Sigmoid colon (tissue), 7 donors: ENCODE measurements around the gene IFNA6. TPM values are rescaled to one million over a fixed set of nuclear protein-coding genes. Genes with fewer than 3 reads are reported as not detected.

ENCODE experiments used
- DNase-seq: peaks from one replicate; pipeline ENCODE4 v3.0.0-alpha.2; 2019
- H3K27ac ChIP-seq, 4 donors: fragments of 200-600 bp; sonication (generic); one replicate each; pipeline ENCODE4 v1.5.1; 2016 to 2019; ENCODE audit warnings: mild to moderate bottlenecking in 1 of 4
- H3K27me3 ChIP-seq, 3 donors: fragments of 200-600 bp; sonication (generic); one replicate each; pipeline ENCODE4 v1.5.1; 2019; ENCODE audit warnings: mild to moderate bottlenecking in 1 of 3
- H3K36me3 ChIP-seq, 4 donors: fragments of 200-600 bp; sonication (generic); one replicate each; pipeline ENCODE4 v1.5.1; 2016 to 2019
- H3K4me1 ChIP-seq, 4 donors: fragments of 200-600 bp; sonication (generic); one replicate each; pipeline ENCODE4 v1.5.1; 2017 to 2019
- H3K4me3 ChIP-seq, 4 donors: fragments of 200-600 bp; sonication (generic); one replicate each; pipeline ENCODE4 v1.5.1; 2017 to 2019; ENCODE audit warnings: mild to moderate bottlenecking in 2 of 4, moderate library complexity in 1 of 4
- H3K9me3 ChIP-seq, 4 donors: fragments of 200-600 bp in 3 of 4; sonication (generic) in 3 of 4; one replicate each; pipeline versions ENCODE4 v1.5.1 to v1.6.1; 2013 to 2019
- CTCF ChIP-seq, 4 experiments: fragments of 450-650 bp in 3 of 4; fragments of 200-600 bp in 1 of 4; IDR thresholded peaks; one replicate each; pipeline ENCODE4 v1.5.1; 2016 to 2019; ENCODE audit warnings: antibody characterized with exemption in 4 of 4, mild to moderate bottlenecking in 3 of 4, moderate library complexity in 2 of 4
- EP300 ChIP-seq, 4 donors: sonication (generic); formaldehyde crosslinking; IDR thresholded peaks; one replicate each; pipeline ENCODE4 v1.6.1; 2017; ENCODE audit warnings: antibody characterized with exemption in 4 of 4
- POLR2A ChIP-seq, 2 donors: fragments of 450-650 bp; IDR thresholded peaks; one replicate each; pipeline ENCODE4 v1.6.1; 2016; ENCODE audit warnings: antibody characterized with exemption in 2 of 2, mild to moderate bottlenecking in 2 of 2, moderate library complexity in 2 of 2
- POLR2AphosphoS5 ChIP-seq, 4 donors: sonication (generic); formaldehyde crosslinking; IDR thresholded peaks; one replicate each; pipeline ENCODE4 v1.6.1; 2017; ENCODE audit warnings: antibody characterized with exemption in 4 of 4
- WGBS, 2 donors: extraction: QIAGEN DNeasy Blood & Tissue Kit; methylation state at CpG; one replicate each; pipeline ENCODE4 v1.1.7; 2013; 5-methylcytosine and 5-hydroxymethylcytosine counted together
- intact Hi-C: fragments of 100-400 bp; cut with DNase I; formaldehyde crosslinking; loops from one replicate; pipeline ENCODE4 v1.15.1; 2023
- polyA plus RNA-seq, 3 donors: library from polyadenylated mRNA; stranded (reverse); fragments of 200-250 nt; gene quantifications; one replicate each; pipeline ENCODE4 v1.2.3, GENCODE V29; 2013
- total RNA-seq, 4 donors: library from RNA; depleted of rRNA; stranded (reverse); fragments of >200 nt; gene quantifications; one replicate each; pipeline ENCODE4 v1.1.0, GENCODE V29; 2016
- donor health status: healthy with polysubstance abuse.
- donor health status: Bipolar disorder and iron deficiency.
- donor health status: healthy.

The IFNA6 gene
- total and polyA plus RNA-seq, 7 donors, result not detected

GRCh38 chr9:21336457-21336856 is 14.2 kb downstream of the IFNA6 start:
- TF ChIP-seq CTCF (IDR thresholded peaks at IDR 0.05), result no peak
- TF ChIP-seq POLR2A (IDR thresholded peaks at IDR 0.05), result no peak
- TF ChIP-seq EP300 (IDR thresholded peaks at IDR 0.05), result no peak
- TF ChIP-seq POLR2AphosphoS5 (IDR thresholded peaks at IDR 0.05), result no peak
- intact Hi-C loops, result no loop called here
- H3K4me3 ChIP-seq, result no peak overlapping the region
- H3K9me3 ChIP-seq, result no peaks in the 10 kb centered on the region
- peaks cover 0 to 10% (median 0%) of the 10 kb centered on the region in 4 donors for H3K36me3 ChIP-seq
- DNase-seq, result no peak
- no peaks in the 10 kb centered on the region for H3K27me3 ChIP-seq
- no peak overlapping the region for H3K27ac ChIP-seq
- peaks cover 0 to 31% (median 29%) of the 10 kb centered on the region in 4 donors for H3K4me1 ChIP-seq

- Histone ChIP-seq H3K4me1 (peaks cover 0 to 46% (median 43%) of the 10 kb centered on the region in 4 donors), H3K27me3 (no peaks in the 10 kb centered on the region), H3K27ac (peak within 1 kb of the TSS; percentile 88 to 95 (median 91)), H3K9me3 (no peaks in the 10 kb centered on the region), H3K4me3 (peak within 1 kb of the TSS; percentile 58 to 95 (median 84)), H3K36me3 (peaks cover 0 to 10% (median 0%) of the 10 kb centered on the region in 4 donors)
- 0 to 1% methylated on average over 55 of the region's 55 CpGs for WGBS, 2 donors
- peak; percentile 97 for DNase-seq
- TF ChIP-seq POLR2A (IDR thresholded peaks at IDR 0.05) (peak; percentile 20 to 30), POLR2AphosphoS5 (IDR thresholded peaks at IDR 0.05) (peak; percentile 78 to 87 (median 87)), EP300 (IDR thresholded peaks at IDR 0.05) (no peak), CTCF (IDR thresholded peaks at IDR 0.05) (no peak)
- intact Hi-C loops, result loop anchor here (1.0 to 5.0 kb wide), 2 partner anchors 9 to 467 kb away; partner anchors contain the start of gene MTAP
Observed at GRCh38 chr9:21334701-21335632, 15.7 kb downstream of the IFNA6 start, which contains the start of gene KLHL9. TSS of gene KLHL9 (minus strand) at chr9:21335404. CDS start at chr9:21334859, 545 bp downstream.

GRCh38 chr9:21333226-21333625 is 17.5 kb downstream of the IFNA6 start:
- DNase-seq, result no peak
- 96 to 97% methylated on average over 2 of the region's 2 CpGs for WGBS, 2 donors
- Histone ChIP-seq H3K4me1 (peaks cover 0 to 60% (median 60%) of the 10 kb centered on the region in 4 donors), H3K27me3 (no peaks in the 10 kb centered on the region), H3K36me3 (peaks cover 0 to 10% (median 0%) of the 10 kb centered on the region in 4 donors), H3K9me3 (no peaks in the 10 kb centered on the region), H3K27ac (peak overlapping the region in 1 of 4 donors; percentile 95), H3K4me3 (peak overlapping the region in 2 of 4 donors; percentile 58 to 86)
- intact Hi-C loops, result loop anchor here (5.0 kb wide), 1 partner anchor 469 kb away; the partner anchor contains the start of gene MTAP
- TF ChIP-seq POLR2AphosphoS5 (IDR thresholded peaks at IDR 0.05), result no peak
- no peak for TF ChIP-seq EP300 (IDR thresholded peaks at IDR 0.05)
- TF ChIP-seq CTCF (IDR thresholded peaks at IDR 0.05), result no peak
- no peak for TF ChIP-seq POLR2A (IDR thresholded peaks at IDR 0.05)

GRCh38 chr9:21331676-21332402 is 18.8 kb downstream of the IFNA6 start:
- intact Hi-C loops, result loop anchor here (5.0 kb wide), 1 partner anchor 470 kb away; the partner anchor contains the start of gene MTAP

More at GRCh38 chr9:21331676-21332402, 18.8 kb downstream of the IFNA6 start:
- peak overlapping the region in 1 of 4 donors; percentile 20 for H3K27ac ChIP-seq
- H3K27me3 ChIP-seq, result no peaks in the 10 kb centered on the region
- peak overlapping the region in 1 of 4 donors; percentile 86 for H3K4me3 ChIP-seq
- peaks cover 0 to 10% (median 0%) of the 10 kb centered on the region in 4 donors for H3K36me3 ChIP-seq
- TF ChIP-seq POLR2A (IDR thresholded peaks at IDR 0.05) (no peak), CTCF (IDR thresholded peaks at IDR 0.05) (no peak), EP300 (IDR thresholded peaks at IDR 0.05) (no peak), POLR2AphosphoS5 (IDR thresholded peaks at IDR 0.05) (no peak)
- 58 to 69% methylated on average over 5 of the region's 5 CpGs for WGBS, 2 donors
- H3K9me3 ChIP-seq, result no peaks in the 10 kb centered on the region
- no peak for DNase-seq
- peaks cover 0 to 74% (median 63%) of the 10 kb centered on the region in 4 donors for H3K4me1 ChIP-seq
